ENCODE results near the gene FAM20A. TPM values are rescaled to one million over a fixed set of nuclear protein-coding genes. Genes with fewer than 3 reads are reported as not detected.

The FAM20A gene
- total and polyA plus RNA-seq, 2 of the 8 experiments (the other 6 are each of a cell fraction or from before 2014, with no cell fraction given): 3.6 to 11.9 TPM

DNA sequence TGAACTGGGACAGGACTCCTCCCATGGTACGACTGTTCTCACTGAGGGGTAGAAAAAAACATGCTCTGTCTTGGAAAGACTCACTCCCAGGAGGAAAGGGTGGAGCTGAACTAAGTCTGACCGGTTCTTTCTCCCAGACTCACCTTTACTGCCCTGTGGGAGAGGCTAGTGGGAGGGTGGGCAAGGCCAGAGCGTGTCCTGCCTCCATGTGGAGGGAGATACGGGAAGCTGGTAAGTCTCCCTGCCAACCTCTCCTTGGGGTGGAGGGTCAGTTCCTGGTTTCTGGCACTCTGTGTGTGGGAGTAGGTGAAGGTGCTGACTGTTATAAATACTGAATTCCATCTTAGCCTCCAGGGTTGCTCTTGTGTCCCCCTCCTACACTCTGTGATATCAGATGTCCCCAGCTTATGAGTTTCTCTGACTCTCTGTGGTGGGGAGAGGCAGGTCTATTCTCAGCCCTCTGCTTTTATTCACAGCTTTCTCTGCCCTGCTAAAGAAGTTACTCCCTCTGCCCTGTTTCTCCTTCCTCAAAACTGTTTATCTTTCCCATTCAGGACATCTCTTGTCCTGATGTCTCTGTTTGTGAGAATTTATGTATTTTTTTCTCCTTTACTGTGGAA lies 26.9 kb upstream of the FAM20A start:
- Histone ChIP-seq H2AFZ (ENCODE audit: low read length) (peak overlapping the region; percentile 95), H3K36me3 (ENCODE audit: control insufficient read depth in 2 of 4, insufficient read depth in 4 of 4, low read length in 3 of 4) (no peaks in the 10 kb centered on the region), H3K23ac (ENCODE audit: insufficient read length) (no peak overlapping the region), H4K91ac (replicated peaks; ENCODE audit: insufficient read length, low read length) (no peak overlapping the region), H3K79me2 (ENCODE audit: control insufficient read depth in 1 of 2, insufficient read depth in 2 of 2, low read length in 2 of 2) (no peaks in the 10 kb centered on the region), H4K8ac (ENCODE audit: extremely low read depth, insufficient read depth, low read length) (no peak overlapping the region), H3K23me2 (ENCODE audit: low read depth, low read length) (no peaks in the 10 kb centered on the region; the same call in 1 of the 2 replicates), H3K18ac (ENCODE audit: extremely low read depth, low read length) (no peak overlapping the region), H2BK5ac (ENCODE audit: low read depth, low read length) (no peak overlapping the region), H3K79me1 (ENCODE audit: low read depth, low read length) (no peaks in the 10 kb centered on the region), H2AK5ac (ENCODE audit: low read depth, low read length) (no peak overlapping the region), H3K14ac (ENCODE audit: insufficient read length) (no peak overlapping the region), H3K9ac (replicated peaks in 1 of 4; ENCODE audit: extremely low read depth in 1 of 4, low read depth in 3 of 4, low read length in 3 of 4) (no peak overlapping the region), H3K27ac (ENCODE audit: low read depth, low read length) (no peak overlapping the region), H2BK20ac (ENCODE audit: low read length) (no peak overlapping the region), H3K9me3 (ENCODE audit: insufficient read depth in 2 of 2, low read depth in 1 of 2, low read length in 1 of 2) (no peaks in the 10 kb centered on the region), H2BK120ac (replicated peaks; ENCODE audit: low read depth, low read length) (no peak overlapping the region), H4K5ac (ENCODE audit: insufficient read length, low read depth, low read length) (no peak overlapping the region), H2BK12ac (ENCODE audit: low read depth, low read length) (no peak overlapping the region), H3K4ac (replicated peaks; ENCODE audit: insufficient read length, low read depth, low read length) (no peak overlapping the region), H2BK15ac (ENCODE audit: low read length) (no peak overlapping the region), H3K4me1 (replicated peaks in 1 of 4; ENCODE audit: control insufficient read depth in 3 of 4, insufficient read depth in 4 of 4, low read length in 3 of 4) (peaks cover 0 to 3% (median 0%) of the 10 kb centered on the region in 4 experiments; a peak in 2 of 7 replicates), H3K27me3 (replicated peaks in 1 of 4; ENCODE audit: control insufficient read depth in 3 of 4, extremely low read depth in 1 of 4, insufficient read depth in 3 of 4, low read length in 3 of 4) (no peaks in the 10 kb centered on the region), H3K56ac (replicated peaks; ENCODE audit: insufficient read length, low read depth, low read length) (no peak overlapping the region), H3K4me3 (ENCODE audit: extremely low read depth in 1 of 4, insufficient read depth in 2 of 4, low read depth in 3 of 4, low read length in 4 of 4) (no peak overlapping the region), H4K20me1 (replicated peaks in 1 of 2; ENCODE audit: control insufficient read depth in 1 of 2, insufficient read depth in 2 of 2, low read length in 2 of 2) (no peaks in the 10 kb centered on the region), H3K4me2 (ENCODE audit: insufficient read depth in 1 of 2, low read depth in 2 of 2, low read length in 2 of 2) (no peak overlapping the region; a peak in 1 of 4 replicates)
- CTCF ChIA-PET (ENCODE audit: partially characterized antibody): interaction anchor here (0.5 to 1.6 kb wide), 4 partner anchors 14 to 270 kb away, joined by 3 to 8 read pairs (median 4); no protein-coding TSS in a partner anchor
- 63% methylated on average over 4 of the region's 4 CpGs; no CpG with 5 or more reads in 1 of the 2 experiments for WGBS, 2 experiments (ENCODE audit: extremely low coverage in 1 of 2, insufficient coverage in 1 of 2, insufficient read length in 1 of 2, insufficient replicate concordance in 2 of 2, low coverage in 1 of 2, low lambda C conversion rate in 2 of 2, missing lambda C conversion rate in 1 of 2)
- POLR2A ChIA-PET (ENCODE audit: partially characterized antibody): interaction anchor here (1.3 kb wide), 1 partner anchor 106 kb away, joined by 4 read pairs; no protein-coding TSS in a partner anchor
- DNase-seq (ENCODE audit: low read depth in 1 of 2, low spot score in 2 of 2) (peak in 1 of 2 experiments; percentile 45), FAIRE-seq (no peak)
- TF ChIP-seq KDM4A (IDR thresholded peaks at IDR 0.05; ENCODE audit: low read depth, low read length, severe bottlenecking): no peak
- TF ChIP-seq NANOG (IDR thresholded peaks at IDR 0.05; ENCODE audit: insufficient read depth, low read depth, low read length, poor library complexity, severe bottlenecking): no peak
- no peak for TF ChIP-seq HDAC2 (IDR thresholded peaks at IDR 0.05; ENCODE audit: borderline replicate concordance in 1 of 2, low read depth in 2 of 2, low read length in 2 of 2)
- TF ChIP-seq, protein P1, sequence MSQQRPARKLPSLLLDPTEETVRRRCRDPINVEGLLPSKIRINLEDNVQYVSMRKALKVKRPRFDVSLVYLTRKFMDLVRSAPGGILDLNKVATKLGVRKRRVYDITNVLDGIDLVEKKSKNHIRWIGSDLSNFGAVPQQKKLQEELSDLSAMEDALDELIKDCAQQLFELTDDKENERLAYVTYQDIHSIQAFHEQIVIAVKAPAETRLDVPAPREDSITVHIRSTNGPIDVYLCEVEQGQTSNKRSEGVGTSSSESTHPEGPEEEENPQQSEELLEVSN (IDR thresholded peaks at IDR 0.05): no peak
- TF ChIP-seq KDM5A (IDR thresholded peaks at IDR 0.05; ENCODE audit: low read length): no peak
- TF ChIP-seq TEAD4 (IDR thresholded peaks at IDR 0.05; ENCODE audit: low read depth, low read length): no peak
- TF ChIP-seq POU5F1 (IDR thresholded peaks at IDR 0.05; ENCODE audit: low read depth, low read length): no peak
- TF ChIP-seq CTBP2 (IDR thresholded peaks at IDR 0.05; ENCODE audit: borderline replicate concordance, insufficient read depth, insufficient read length, low read length): no peak
- no peak for TF ChIP-seq RAD21 (IDR thresholded peaks at IDR 0.05 in 1 of 2, conservative IDR thresholded peaks at IDR 0.05 in 1 of 2; ENCODE audit: low read depth in 2 of 2, low read length in 2 of 2)
- no peak for TF ChIP-seq MAFK (IDR thresholded peaks at IDR 0.05; ENCODE audit: low read depth, low read length)
